GM18868 (cell line): ENCODE results near the gene CD44.
A peak's percentile ranks its signal among the peaks of the same experiment; 100 is the strongest.

ENCODE experiments used
- ATAC-seq: cut with Tn5 transposase; IDR thresholded peaks from one replicate; pipeline ENCODE4 v1.9.1; 2021; ENCODE audit warnings: mild to moderate bottlenecking, moderate library complexity; ENCODE audit not compliant: unreplicated experiment

The CD44 gene

GRCh38 chr11:35136311-35136710 is 2.7 kb upstream of the CD44 start:
- no peak for ATAC-seq

- no peak for ATAC-seq
Observed at GRCh38 chr11:35138058-35138457, 913 bp upstream of the CD44 start.

DNA sequence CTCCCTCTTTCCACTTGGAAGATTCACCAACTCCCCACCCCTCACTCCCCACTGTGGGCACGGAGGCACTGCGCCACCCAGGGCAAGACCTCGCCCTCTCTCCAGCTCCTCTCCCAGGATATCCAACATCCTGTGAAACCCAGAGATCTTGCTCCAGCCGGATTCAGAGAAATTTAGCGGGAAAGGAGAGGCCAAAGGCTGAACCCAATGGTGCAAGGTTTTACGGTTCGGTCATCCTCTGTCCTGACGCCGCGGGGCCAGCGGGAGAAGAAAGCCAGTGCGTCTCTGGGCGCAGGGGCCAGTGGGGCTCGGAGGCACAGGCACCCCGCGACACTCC is 397 bp upstream of the CD44 start:
- no peak for ATAC-seq

GRCh38 chr11:35139722-35140282 is 831 bp downstream of the CD44 start:
- no peak for ATAC-seq

DNA sequence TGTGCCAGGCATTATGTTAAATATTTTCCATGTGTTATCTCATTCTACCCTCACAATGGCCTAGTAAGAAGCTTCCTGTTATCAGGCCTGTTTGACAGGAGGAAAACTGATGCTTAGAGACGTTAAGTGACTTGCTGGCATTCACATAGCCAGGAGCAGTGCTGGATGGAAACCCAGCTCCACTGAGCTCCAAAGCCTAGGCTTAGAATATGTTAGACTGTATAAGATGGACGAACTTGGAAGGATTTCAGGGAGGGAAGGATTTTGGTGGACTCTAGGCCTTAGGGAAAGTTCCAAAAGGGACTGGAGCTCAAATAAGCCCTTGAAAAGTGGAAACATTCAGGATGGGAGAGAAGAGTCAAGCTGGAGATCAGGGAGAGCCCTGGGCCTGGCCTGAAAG is 2.1 kb downstream of the CD44 start:
- ATAC-seq, result no peak

DNA sequence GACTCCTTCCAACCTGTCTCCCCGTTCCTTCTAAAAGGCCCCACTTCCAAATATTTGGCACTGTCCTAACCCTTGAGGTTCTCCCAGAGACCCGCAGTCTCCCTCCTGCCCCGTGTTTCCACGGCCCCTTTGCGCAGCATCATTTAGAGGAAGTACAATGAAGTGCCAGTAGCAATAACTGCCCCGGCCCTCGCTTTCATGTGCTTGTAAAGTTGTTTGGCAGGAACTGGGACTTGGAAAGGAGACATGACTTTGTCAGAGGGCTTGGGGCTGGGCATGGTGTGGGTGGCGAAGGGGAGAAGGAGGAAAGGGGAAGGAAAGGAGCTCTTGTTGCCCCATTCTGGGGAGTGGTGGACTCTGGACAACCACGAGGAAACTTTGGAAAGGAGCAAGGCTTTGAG is 2.6 kb downstream of the CD44 start:
- no peak for ATAC-seq

- no peak for ATAC-seq
Observed at GRCh38 chr11:35142481-35143075, 3.6 kb downstream of the CD44 start.

DNA sequence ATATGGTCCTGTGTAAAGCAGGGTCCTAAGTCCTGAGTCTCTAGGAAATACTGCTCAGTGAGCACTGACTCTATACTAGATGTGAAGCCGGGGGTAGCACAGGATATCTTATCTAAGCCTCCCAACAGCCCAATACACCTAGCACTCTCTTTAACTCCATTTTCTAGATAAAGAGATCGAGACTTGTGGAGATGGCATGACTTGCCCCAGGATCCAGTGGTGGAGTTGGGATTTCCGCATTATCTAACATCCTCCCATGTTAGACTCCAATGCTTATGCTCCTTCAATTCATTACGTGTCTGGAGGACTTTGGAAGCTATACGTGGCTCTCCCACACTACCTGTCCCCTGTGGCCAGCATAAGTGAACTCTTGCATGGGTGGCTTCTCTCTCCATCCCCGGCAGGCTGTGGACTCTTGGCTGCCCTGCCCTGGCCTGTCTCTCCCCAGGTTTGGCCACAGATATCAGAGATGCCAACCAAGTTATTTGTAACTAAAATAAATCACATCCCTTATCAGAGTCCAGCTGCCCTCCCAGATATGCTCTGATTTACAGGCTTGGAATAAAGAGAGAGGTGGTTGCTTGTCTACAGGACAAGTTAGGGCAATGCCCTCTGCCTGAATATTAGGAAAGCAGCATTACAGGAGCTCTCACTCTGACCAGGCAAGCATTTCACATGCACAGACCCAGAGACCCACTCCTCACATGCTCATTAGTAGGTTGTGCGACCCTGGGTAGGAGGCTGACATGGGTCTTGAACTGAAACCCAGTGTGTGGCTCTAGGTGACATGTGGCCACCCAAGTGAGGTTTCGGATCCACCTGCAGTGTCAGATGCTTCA is 4.5 kb downstream of the CD44 start:
- no peak for ATAC-seq

DNA sequence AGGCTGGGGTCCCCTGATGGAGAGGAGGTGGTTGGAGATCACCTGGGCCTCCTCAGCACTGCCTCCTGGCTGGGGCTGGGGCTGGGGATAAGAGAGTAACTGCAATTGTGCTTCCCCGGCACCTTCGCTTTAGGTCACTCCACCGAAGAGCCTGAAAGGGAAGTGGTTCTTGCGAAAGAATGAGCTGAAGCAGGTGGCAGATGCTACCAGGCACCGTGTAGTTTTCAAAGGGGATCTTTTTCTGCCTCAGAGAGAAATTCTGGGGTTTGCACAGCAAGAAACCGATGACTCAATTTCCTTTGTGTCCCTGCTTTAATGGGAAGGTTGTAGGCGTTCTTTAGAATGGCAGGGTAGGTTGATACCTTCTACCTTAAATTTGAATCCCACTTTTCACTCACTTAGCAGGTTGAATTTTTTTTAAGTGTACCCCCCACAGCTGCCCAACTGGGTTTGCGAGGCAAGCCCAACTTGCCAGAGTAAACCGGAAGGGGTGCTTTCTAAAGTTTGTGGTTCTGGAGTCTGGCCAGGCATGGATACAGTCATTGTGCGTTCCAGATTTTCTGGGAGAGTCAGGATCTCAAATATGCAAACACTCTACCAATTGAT is 5.3 kb downstream of the CD44 start:
- peak; percentile 58 for ATAC-seq

GRCh38 chr11:35144806-35145205 is 5.8 kb downstream of the CD44 start:
- no peak for ATAC-seq

DNA sequence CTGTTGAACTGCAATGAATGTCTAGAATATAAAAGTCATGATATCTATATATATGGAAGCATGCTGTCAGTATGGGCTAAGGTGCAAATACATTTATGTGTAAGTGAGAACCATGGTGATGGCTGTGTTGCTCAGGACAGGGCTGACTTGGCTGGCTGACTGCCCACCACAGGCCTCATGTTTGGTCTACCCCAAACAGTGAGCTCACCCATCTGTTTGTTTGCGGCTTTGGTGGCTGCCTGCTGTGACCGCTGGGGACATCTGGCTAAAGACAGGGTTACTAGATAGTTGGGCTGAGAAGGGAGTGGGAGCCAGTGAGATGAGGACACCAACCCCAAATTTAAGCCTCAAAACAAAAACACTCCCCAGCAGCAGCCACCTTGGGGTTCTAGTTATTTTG is 6.3 kb downstream of the CD44 start:
- ATAC-seq, result peak; percentile 41

DNA sequence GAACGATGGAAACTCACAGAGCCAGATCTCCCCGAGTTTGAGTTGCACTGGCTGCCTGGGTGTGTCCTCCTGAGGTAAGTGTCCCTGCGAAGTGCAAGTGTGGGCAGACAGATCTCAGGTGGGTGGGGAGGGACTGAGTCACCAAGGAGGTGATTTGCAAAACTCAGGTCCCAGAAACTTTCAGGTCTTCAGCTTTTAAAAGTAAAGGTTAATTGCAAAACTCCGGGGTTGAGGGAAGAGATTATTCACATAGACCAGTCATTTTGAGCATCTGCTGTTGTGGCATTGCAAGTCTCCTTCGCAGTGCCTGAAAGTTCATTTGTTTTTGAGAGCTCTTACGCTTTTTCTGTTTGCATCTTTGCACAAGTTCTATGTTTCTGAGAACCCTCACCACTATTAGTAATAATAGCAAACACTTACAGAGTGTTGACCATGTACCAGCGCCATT is 7.1 kb downstream of the CD44 start:
- ATAC-seq, result peak; percentile 36

DNA sequence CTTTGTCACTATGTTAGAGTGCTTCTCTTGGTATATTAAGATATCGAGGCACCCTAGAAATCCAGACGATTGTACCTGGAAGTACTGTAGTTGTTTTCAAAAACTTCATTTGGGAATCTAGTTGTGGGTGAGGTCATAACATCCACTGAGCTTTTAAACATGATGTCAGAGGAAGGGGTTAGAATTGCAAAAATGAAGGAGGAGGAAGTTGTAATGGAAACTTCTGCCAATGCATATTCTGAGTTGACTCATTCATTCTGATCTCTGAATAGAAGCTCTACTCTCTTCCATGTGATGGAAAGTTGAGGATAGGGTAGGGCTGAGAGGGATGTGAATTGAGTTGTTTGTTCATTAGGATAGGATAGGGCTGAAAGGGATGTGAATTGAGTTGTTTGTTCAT is 7.7 kb downstream of the CD44 start:
- no peak for ATAC-seq

DNA sequence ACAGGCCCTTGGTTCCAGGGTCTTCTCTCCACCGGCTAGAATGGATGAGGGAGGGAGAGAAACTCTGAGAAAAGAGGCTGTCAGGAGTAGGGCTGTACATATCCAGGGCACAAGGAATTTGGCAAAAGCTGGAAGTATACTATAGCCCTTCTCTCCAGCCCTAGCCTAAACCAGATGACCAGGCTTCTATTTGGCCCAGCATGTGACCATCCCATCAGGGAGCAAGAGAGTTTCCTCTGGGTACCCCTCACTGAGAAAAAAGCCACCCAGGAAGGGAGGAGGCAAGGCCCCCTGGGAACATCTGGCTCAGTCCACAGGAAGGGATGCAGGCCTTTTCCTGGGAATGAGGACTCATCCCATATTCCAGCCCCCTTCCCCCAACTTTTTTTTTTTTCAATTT is 8.3 kb downstream of the CD44 start:
- ATAC-seq, result no peak

DNA sequence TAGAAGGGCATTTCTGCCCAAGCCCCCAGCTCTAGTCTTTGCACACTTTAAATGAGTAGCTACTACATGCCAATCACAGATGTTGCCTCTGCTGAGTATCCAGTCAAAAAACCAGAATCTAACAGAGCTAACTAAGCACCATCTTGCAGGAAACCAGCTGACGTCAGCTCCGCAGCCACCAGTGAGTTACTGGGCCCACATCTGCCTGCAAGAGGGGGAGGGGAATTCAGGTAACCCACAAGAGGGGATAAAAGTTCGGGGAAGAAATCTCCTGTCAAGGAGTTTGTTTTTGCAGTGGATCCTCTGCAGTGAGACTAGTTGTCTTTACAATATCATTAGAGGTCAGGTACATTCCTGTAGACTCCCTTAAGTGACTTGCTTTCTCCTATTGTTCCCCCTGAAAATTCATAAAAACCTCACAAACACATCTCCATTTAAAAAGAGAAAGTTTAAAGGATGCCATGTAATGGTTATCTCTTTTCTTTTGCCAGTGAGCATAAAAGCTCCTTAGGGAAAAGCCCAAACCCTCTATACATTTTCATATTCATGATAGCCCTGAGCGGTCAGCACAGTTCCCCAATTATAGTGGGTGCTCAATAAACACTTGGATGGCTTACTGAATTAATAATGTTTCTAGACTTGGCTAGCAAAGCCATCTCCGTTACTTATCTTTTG is 9.3 kb downstream of the CD44 start:
- ATAC-seq, result no peak

- no peak for ATAC-seq
Observed at GRCh38 chr11:35150454-35150853, 11.5 kb downstream of the CD44 start.

DNA sequence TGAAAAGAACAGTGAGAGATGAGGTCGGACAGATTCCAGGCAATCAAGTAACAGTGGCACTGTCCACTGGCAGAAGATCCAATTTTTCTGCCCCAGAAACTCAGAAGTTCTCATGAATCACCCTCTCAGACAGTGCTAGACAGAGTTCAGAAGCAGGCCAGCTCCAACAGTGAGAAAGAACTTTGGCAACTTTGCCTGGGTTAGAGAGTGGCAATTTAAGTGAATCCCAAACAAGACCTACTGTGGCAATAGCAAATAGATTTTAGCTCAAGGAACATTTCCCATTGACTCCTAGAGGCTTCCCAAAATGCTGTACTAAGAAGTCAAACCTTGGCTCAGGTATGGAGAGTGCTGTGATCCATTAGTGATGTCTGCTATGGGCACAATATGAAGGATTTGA is 12.3 kb downstream of the CD44 start:
- no peak for ATAC-seq

- no peak for ATAC-seq
Observed at GRCh38 chr11:35151683-35152280, 12.8 kb downstream of the CD44 start.

GRCh38 chr11:35152575-35152974 is 13.6 kb downstream of the CD44 start:
- ATAC-seq, result no peak

GRCh38 chr11:35153280-35153679 is 14.3 kb downstream of the CD44 start:
- no peak for ATAC-seq

- ATAC-seq, result no peak
Observed at GRCh38 chr11:35154952-35155351, 16.0 kb downstream of the CD44 start.
